Measurements from ENCODE around the gene KNCN.

The KNCN gene

GRCh38 chr1:46539972-46540371, 11.5 kb downstream of the KNCN start:
- no peak for DNase-seq

- no peak for DNase-seq
Measured at GRCh38 chr1:46538147-46538546, 13.3 kb downstream of the KNCN start.

GRCh38 chr1:46537651-46538050, 13.8 kb downstream of the KNCN start:
- DNase-seq = no peak

- DNase-seq = no peak
Measured at GRCh38 chr1:46536527-46536926, 14.9 kb downstream of the KNCN start.

GRCh38 chr1:46535063-46535462, 16.4 kb downstream of the KNCN start:
- DNase-seq = peak; percentile 67

GRCh38 chr1:46533179-46533864, 18.1 kb downstream of the KNCN start:
- peak; percentile 82 for DNase-seq

- peak; percentile 89 for DNase-seq
Measured at GRCh38 chr1:46532498-46533178, 18.8 kb downstream of the KNCN start.

GRCh38 chr1:46532095-46532494, 19.4 kb downstream of the KNCN start:
- DNase-seq = no peak

GRCh38 chr1:46530791-46531409, 20.5 kb downstream of the KNCN start:
- no peak for DNase-seq

- DNase-seq = no peak
Measured at GRCh38 chr1:46530311-46530710, 21.1 kb downstream of the KNCN start.

GRCh38 chr1:46529031-46529630, 22.3 kb downstream of the KNCN start:
- DNase-seq = no peak

- no peak for DNase-seq
Measured at GRCh38 chr1:46528297-46528955, 23.0 kb downstream of the KNCN start.

- DNase-seq = peak; percentile 89
Measured at GRCh38 chr1:46527474-46528296, 23.8 kb downstream of the KNCN start.

- no peak for DNase-seq
Measured at GRCh38 chr1:46526691-46527291, 24.7 kb downstream of the KNCN start.

GRCh38 chr1:46526013-46526690, 25.3 kb downstream of the KNCN start:
- no peak for DNase-seq

- no peak for DNase-seq
Measured at GRCh38 chr1:46525253-46525983, 26.0 kb downstream of the KNCN start.

GRCh38 chr1:46524843-46525242, 26.6 kb downstream of the KNCN start:
- no peak for DNase-seq

- no peak for DNase-seq
Measured at GRCh38 chr1:46523496-46524353, 27.7 kb downstream of the KNCN start.

- DNase-seq = no peak
Measured at GRCh38 chr1:46522969-46523320, 28.5 kb downstream of the KNCN start.
